HG02642 (cell line): ENCODE results near the gene PLD3.

ENCODE experiments used
- ATAC-seq: cut with Tn5 transposase; IDR thresholded peaks from one replicate; pipeline ENCODE4 v1.9.1; 2021; ENCODE audit warnings: mild to moderate bottlenecking; ENCODE audit not compliant: unreplicated experiment, poor library complexity

The PLD3 gene, protein sequence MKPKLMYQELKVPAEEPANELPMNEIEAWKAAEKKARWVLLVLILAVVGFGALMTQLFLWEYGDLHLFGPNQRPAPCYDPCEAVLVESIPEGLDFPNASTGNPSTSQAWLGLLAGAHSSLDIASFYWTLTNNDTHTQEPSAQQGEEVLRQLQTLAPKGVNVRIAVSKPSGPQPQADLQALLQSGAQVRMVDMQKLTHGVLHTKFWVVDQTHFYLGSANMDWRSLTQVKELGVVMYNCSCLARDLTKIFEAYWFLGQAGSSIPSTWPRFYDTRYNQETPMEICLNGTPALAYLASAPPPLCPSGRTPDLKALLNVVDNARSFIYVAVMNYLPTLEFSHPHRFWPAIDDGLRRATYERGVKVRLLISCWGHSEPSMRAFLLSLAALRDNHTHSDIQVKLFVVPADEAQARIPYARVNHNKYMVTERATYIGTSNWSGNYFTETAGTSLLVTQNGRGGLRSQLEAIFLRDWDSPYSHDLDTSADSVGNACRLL

DNA sequence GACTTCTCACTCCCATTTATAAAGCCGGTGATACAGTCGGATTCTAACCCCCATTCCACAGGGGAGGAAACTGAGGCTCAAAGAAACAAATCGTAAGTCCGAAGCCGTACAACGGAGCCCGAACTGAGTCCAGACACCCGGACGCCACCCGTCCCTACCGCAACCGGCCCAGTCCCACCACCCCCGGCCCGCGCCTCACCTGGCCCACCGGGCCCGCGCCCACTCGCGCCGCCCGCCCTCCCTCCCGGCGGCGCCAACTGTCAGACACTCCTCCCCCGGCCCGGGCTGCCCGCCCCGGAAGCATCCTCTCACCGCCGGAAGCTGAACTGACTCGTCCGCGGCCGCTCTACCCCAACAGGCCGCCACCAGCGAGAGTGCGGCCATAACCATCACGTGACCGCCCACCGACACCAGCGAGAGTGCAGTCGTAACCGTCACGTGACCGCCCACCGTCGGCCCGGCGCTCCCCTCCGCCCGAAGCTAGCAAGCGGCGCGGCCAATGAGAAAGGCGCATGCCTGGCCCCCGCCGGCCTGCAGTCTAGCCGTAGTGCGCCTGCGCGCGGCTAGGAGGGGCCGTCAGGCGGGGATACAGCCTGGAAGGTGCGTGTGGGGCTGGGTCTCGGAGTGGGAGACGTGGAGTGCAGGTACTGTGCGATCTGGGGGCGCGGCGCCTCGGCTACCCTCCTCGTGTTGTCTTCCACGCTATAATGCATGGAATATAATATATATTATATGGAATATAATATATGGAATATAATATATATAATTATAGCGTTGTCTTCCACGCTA lies at the start of gene PLD3, which contains the start of gene C19orf47:
Gene PLD3, plus strand, starts transcription at position 571 of the 789 bp plus-strand sequence. CDS start 17,789 bp downstream, outside the sequence.
Gene C19orf47, minus strand, starts transcription at position 273 of the 789 bp plus-strand sequence. CDS start 6,540 bp downstream, outside the sequence.
- ATAC-seq: peak; percentile 96

DNA sequence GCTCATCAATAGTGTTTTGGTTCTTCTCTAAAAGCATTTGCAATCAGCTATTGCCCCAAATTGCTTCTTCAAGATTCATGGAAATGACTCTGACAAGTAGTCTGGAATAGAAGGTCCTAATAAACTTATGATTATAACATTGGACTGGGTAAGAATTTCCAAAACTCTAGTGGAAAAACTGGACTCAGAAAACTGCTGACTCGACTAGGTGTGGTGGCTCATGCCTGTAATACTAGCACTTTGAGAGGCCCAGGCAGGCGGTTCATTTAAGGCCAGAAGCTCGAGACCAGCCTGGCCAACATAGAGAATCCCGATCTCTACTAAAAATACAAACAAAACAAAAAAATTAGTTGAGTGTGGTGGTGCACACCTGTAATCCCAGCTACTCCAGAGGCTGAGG lies 47.8 kb upstream of the PLD3 start:
- no peak for ATAC-seq

DNA sequence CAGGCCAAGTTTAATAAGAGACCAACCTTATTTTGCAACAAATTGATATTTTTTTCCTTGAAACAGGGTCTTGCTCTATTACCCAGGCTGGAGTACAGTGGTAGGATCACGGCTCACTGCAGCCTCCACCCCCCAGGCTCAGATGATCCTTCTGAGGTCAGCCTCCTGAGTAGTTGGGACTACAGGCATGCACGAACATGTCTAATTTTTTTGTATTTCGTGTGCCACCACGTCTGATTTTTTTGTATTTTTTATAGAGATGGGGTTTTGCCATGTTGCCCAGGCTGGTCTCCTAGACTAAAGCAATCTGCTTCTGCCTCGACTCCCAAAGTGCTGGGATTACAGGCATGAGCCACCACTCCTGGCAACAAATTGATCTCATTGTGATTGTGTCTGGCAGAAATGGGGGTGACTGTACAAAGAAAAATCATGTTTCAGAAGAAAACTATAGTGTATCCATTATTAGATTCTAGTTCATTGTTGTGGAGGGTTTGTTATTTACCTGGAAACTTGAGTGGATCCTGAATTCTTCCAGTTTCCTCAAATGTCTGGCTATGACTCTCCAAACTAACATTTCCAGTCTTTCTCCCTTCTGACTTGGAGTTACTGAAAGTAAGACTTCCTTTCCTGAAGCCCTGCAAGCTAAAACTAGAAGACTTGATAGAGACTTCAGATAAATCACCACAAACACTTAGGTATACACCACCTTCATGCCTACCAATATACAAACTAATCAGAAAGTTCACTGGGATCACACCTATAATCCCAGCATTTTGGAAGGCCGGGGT lies 46.1 kb upstream of the PLD3 start:
- no peak for ATAC-seq

DNA sequence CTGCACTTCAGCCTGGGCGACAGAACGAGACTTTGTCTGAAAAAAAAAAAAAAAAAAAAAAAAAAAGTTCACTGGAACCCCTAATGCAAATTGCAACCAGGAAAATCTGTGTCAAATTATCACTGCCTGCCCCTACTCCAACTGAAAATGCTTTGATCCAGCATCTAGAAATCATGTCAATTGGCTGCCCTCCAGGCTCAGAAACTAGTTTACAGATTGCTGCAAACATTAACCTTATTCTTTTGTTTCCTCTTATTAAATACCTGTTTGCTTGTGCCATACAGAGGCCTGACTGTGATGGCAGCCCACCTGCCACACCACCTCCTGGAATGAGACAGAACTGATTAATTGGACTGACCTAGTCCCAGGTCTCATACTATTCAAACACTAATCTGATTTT lies 44.7 kb upstream of the PLD3 start:
- no peak for ATAC-seq

DNA sequence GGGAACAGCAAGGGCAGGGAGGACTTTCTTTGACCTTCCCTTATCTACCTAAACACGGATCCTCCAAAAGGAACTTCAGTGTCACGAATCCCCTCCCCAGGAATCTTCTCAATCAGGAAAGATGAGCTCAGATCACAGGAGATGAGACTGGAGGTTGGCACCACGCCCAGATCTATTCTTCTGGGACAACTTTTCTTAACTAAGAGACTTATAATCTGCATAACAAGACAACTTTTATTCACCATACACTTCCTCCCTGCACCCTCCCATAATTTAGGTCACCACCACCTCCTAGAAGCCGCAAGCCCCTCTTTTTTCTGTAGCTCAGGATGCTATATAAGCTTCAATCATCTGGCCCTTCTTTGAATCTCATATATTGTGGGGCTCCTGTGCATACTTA lies 44.2 kb upstream of the PLD3 start:
- ATAC-seq: no peak

DNA sequence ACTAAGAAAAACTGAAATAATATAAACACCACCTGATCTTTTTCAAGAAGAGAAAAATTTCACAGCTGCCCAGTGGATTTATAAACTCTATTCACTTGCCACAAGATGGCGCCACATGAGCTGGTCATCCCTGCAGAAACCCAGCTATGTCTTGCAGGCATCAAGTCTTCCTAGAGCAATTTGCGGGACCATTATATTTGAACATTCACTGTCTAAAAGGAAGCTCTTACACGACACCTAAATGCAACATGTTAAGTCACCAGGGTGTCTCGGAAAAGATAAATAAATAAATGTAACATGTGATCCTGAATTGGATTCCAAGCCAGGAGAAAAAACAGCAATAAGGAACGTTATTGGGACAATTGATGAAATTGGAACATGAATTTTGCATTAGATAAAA lies 43.1 kb upstream of the PLD3 start:
- no peak for ATAC-seq

DNA sequence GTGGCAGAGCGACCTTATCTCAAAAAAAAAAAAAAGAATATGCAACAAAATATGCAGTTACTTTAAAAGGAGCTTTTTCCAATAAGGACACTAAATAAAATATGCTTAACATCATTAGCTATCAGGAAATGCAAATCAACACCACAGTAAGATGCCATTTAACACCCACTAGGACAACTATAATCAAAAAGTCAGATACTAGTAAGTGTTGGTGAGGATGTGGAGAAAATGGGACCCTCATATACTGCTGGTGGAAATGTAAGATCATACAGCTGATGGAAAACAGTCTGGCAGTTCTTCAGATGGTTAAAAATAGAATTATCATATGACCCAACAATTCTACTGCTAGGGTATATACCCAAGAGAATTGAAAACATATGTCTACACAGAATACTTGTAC lies 38.8 kb upstream of the PLD3 start:
- no peak for ATAC-seq

DNA sequence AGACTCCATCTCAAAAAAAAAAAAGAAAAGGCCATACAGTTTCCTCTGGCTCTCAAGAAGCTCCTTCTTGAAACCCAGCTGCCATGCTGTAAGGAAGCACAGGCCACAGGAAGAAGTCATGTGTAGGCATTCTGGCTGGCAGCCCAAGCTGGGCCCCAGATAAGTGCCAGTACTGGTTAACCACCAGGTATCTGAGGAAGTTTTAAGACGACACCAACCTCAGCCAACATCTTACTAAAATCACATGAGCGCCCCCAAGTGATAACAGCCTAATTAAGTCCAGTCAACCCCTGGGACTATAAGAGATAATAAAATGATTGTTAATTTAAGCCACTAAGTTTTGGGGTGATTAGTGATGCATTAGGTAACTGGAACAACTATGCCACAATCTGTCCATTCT lies 36.0 kb upstream of the PLD3 start:
- no peak for ATAC-seq

DNA sequence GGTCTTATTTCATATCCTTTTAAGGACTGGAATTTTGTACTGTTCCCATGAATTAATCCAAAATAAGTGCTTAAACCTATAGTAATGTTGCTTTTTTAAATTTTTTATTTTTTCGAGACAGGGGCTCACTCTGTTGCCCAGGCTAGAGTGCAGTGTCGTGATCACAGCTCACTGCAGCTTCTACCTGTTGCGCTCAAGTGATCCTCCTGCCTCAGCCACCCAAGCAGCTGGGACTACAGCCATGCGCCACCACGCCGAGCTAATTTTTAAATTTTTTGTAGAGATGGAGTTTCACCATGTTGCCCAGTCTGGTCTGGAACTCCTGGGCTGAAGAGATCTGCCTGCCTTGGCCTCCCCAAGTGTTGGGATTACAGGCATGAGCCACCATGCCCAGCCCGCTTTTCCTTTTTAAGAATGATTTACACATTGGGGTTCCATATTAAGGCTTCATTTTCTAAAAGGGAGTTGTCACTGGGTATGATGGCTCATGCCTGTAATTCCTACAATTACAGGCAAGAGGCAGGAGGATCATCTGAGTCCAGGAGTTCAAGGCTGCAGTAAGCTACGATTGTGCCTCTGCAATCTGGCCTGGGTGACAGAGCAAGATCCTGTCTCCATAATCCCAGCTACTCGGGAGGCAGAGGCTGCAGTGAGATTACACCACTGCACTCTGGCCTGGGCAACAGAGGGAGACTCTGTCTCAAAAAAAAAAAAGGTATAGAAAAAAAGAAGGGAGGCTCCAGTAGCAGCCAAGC lies 35.1 kb upstream of the PLD3 start:
- no peak for ATAC-seq

DNA sequence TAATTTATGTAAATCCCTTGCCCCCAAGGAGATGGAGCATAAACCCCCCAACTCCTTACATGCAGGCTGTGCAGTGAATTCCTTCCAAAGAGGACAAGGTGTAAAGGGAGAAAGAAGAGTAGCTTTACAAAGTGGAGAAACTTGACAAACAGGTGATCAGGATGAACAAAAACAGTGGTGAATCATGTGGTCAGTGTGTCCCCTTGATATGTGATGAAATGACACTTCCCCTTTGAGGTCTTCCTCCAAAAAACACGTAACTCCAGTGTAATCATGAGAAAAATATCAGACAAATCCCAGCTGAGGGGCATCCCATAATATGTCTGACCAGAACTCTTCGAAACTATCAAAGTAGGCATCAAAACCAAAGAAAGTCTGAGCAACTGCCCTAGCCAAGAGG lies 33.8 kb upstream of the PLD3 start:
- ATAC-seq: no peak

DNA sequence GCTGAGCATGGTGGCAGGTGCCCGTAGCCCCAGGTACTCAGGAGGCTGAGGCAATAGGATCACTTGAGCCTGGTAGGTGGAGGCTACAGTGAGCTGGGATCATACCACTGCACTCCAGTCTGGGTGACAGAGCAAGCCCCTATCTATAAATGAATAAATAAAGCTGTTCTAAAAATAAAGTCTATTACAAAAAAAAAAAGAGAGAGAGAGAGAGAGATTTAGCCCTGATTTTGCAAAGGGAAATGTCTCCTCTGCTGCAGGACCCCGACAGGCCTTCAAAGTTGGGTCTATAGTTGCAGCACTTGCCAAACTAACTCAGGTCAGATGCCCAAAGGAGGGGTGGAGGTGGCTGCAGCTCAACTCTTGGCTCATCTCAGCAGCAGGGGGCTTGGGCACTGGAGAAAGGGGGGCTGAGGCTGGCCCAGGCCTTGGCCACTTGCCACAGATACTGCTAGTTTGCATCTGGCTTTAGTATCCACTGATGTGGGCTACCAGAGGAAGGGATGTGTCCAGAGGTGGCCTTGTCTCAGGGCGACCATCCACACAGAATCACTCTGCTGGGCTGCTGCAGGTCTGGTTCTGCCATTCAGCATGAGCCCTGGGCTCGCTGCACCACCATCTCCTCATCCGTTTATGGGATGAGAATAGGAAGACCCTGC lies 32.6 kb upstream of the PLD3 start:
- ATAC-seq: no peak

DNA sequence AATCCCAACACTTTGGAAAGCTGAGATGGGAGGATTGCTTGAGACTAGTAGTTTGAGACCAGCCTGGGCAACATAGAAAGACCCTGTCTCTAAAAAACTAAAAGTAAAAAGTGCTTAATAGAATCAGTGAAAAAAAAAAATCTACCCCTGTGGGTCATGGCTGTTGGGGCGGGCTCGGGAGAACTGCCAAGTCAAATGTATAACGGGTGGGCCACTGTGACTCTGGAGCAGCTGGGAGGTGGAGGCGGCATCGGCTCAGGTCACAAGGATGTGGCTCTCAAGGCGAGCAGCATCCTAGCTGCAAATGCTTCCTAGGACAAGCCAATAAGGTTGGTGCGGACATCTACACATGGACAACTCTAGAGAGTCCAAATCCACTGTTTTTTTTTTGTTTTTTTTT lies 31.2 kb upstream of the PLD3 start:
- ATAC-seq: no peak

DNA sequence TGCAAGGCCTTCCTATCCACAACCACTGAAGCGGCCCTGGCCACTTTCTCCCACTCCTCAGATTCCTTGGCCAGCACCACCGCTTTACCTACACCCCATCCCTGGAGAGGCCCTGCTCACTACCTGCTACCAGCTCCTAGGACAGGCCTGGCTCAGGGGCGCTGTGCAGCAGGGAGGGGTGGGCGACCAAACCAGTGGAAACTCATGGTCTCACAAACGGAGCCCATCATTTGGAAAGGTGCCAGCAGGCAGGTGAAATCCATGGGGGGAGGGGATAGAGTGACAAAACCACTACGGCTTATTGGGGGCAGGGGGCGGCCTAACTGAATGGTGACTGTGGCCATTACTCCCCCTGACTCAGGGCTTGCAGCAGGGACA lies 27.9 kb upstream of the PLD3 start:
- no peak for ATAC-seq

DNA sequence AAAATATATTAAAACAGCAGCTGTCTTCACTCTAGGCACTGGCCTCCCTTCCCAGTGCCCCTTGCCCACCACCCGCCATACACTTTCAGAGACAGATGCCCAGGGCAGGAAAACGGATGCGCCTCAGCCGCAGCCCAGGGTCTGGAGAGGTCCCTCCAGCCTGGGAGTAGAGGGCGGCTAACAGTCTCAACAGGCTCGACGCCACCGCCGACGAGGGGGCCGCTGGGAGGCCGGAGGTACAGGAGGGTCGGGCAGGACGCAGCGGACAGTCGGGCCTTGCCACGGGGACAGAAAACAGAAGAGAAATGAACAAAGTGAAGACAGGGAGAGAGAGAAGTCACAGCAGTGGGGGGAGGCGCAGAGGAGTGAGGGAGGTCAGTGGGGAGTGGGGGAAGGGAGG lies 27.4 kb upstream of the PLD3 start:
- no peak for ATAC-seq

DNA sequence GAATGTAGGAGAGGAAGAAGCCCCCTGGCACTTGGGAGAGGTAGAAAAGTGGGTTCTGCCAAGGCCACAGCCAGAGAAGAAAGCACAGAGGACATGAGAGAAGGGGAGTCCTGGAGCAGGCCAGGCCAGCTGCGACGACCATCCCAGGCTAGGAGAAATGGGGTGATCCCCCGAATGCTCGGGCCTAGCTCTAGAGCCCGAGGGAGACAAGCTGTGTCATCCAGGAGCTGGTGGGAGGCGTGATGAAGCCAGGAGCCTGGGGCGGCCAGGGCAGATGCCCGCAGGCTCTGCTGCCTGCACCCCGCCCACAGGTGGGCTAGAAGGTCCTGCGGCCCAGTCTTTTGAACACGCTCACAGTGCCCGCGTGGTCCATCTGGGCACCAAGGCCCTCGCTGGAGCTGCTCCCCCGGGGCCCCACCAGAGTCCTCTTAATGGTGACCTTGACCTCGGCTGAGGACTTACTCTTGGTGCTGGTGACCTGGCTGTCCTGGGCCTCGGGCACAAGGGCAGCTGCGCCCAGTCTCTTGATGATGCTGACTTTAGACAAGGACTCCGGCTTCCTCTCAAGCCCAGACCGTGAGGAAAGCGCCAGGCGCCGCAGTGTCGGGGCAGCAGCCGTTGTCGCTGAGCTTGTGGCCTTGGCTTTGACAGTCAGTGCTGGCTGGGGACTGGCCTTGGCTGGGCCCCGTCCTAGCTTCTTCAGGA lies 26.8 kb upstream of the PLD3 start:
- ATAC-seq: no peak

DNA sequence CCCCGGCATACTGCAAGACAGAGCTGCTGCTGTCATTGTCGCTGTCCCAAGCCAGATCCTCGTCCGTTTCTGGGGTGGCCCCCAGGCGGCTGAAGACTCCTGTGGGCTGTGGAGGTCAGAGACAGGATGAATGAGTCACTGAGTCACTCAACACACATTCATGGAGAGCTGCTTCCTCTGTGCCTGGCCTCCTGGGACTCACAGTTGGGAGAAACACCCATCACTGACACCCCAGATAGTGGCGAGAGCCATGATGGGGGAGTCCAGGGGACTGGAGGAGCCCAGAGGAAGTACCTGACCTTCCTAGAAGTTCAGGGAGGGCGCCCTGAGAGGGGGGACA lies 26.3 kb upstream of the PLD3 start:
- no peak for ATAC-seq

DNA sequence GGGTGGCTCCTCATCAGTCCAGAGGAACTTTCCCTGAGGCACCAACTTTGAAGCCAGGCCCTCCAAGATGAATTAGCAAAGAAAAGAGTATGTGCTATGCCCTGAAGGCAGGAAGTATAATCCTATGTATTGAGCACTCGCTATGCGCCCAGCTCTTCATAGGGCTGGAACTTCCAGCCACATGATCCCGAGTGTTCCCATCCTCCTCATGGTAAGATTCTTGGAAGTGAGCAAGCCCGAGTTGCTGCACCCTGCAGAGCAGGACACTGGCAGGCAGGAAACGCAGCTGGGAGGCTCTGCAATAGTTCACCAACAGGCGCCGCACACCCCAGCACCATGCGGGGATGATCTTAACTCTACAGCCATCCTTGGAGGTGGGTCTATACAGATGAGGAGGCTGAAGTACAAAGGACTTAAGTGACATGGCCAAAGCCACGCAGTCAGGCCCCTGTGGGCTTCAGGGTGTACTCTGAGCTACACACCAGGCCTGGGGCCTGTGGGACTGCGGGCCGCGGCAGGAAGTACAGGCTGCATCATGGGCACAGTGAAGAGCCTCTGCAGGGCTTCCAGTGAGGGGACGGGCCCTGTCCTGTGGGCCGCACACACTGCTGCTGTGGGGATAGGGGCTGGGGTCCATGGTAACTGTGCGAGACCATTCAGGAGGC lies 25.4 kb upstream of the PLD3 start:
- ATAC-seq: no peak

DNA sequence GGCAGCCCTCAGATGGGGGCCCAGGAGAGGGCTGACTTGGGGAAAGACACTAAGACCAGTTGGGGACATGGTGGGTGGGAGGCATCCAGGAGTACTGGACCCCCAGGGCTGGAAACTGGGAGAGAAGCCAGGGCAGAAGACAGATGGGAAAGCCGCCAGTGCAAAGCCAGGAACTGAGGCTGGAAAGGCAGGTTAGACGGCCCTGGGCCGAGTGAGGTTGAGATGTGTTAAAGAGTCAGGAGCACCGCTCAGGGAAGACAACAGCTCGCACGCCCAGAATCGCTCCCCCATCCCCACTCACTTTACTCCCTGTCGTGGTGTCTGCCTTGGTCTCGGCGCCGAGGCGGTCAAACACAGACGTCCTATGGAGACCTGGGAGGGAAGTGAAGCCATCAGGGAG lies 24.8 kb upstream of the PLD3 start:
- no peak for ATAC-seq
